ENCODE measurements around the gene WDR54. TPM values are rescaled to one million over a fixed set of nuclear protein-coding genes. Genes with fewer than 3 reads are reported as not detected.

The WDR54 gene
- polyA plus RNA-seq, 1 experiment, result 14.5 TPM

DNA sequence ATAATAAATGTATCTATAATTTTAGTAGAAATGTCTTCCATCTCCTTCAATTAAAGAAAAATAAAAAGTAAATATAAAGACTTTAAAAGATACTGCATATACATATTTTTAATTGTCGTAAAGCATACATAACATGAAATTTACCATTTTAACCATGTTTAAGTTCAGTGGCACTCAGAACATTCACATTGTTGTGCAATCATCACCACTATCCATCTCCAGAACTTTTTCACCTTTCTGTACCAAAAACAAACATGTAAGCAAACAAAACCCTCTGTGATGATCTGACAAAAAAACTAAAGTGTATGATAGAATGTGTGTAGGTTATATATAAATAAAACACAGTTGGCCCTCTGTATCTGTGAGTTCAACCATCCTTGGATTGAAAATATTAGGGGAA is 28.0 kb upstream of the WDR54 start:
- H3K4me3 ChIP-seq (ENCODE audit: low read depth, low read length), result no peak overlapping the region
- no peaks in the 10 kb centered on the region for H3K9me3 ChIP-seq (ENCODE audit: control insufficient read depth, insufficient read depth, low read length)
- no peaks in the 10 kb centered on the region for H3K27me3 ChIP-seq (ENCODE audit: control insufficient read depth, insufficient read depth, low read length)
- TF ChIP-seq, protein P1, sequence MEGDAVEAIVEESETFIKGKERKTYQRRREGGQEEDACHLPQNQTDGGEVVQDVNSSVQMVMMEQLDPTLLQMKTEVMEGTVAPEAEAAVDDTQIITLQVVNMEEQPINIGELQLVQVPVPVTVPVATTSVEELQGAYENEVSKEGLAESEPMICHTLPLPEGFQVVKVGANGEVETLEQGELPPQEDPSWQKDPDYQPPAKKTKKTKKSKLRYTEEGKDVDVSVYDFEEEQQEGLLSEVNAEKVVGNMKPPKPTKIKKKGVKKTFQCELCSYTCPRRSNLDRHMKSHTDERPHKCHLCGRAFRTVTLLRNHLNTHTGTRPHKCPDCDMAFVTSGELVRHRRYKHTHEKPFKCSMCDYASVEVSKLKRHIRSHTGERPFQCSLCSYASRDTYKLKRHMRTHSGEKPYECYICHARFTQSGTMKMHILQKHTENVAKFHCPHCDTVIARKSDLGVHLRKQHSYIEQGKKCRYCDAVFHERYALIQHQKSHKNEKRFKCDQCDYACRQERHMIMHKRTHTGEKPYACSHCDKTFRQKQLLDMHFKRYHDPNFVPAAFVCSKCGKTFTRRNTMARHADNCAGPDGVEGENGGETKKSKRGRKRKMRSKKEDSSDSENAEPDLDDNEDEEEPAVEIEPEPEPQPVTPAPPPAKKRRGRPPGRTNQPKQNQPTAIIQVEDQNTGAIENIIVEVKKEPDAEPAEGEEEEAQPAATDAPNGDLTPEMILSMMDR (IDR thresholded peaks at IDR 0.05; ENCODE audit: low read depth, low read length), result no peak
- ChIA-PET CTCF (interaction anchor here (1.0 kb wide), 1 partner anchor 59 kb away, joined by 5 read pairs; no protein-coding TSS in a partner anchor), POLR2A (no interaction called here)
- H3K27ac ChIP-seq (ENCODE audit: low read depth, low read length), result no peak overlapping the region
- DNase-seq (ENCODE audit: low read depth, low spot score), result no peak

DNA sequence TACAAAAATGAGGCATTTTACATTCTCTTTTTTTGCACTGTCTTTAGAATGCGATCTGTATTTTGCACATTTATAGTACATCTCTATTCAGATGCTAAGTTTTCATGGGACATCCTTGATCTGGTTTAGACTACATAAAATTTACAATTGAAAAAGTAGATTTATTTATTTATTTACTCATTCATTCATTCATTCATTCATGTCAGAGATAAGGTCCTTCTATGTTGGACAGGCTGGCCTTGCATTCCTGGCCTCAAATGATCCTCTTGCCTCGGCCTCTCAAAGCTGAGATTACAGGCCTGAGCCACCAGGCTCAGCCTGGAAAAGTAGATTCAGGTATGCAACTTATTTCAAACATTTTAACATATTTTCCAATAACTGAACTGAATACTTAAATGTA is 25.4 kb upstream of the WDR54 start:
- Histone ChIP-seq H3K27ac (ENCODE audit: low read depth, low read length) (no peak overlapping the region), H3K27me3 (ENCODE audit: control insufficient read depth, insufficient read depth, low read length) (no peaks in the 10 kb centered on the region), H3K9me3 (ENCODE audit: control insufficient read depth, insufficient read depth, low read length) (no peaks in the 10 kb centered on the region), H3K4me3 (ENCODE audit: low read depth, low read length) (no peak overlapping the region)
- TF ChIP-seq, protein P1 (IDR thresholded peaks at IDR 0.05; ENCODE audit: low read depth, low read length), result no peak
- ChIA-PET CTCF (no interaction called here), POLR2A (no interaction called here)
- DNase-seq (ENCODE audit: low read depth, low spot score), result no peak

DNA sequence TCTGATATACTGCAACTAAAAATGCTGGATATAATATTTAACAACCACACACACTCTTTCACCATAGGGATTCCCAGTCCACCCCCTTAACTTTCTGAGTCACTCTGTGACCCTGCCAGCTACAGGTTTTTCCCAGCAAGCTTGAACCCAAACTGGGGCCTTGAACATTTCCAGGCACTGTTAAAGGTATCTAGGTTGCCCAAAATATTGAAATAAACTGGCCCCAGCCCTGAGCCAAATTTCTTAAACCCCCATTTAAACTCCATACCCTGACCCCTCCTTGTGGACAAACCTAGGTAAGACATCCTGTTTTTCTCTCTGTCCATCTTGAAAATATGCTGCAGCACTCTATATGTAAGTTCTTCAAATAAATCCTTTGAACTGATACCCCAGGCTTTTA is 21.7 kb upstream of the WDR54 start:
- ChIA-PET CTCF (interaction anchor here (0.7 to 3.4 kb wide), 5 partner anchors 8 to 13 kb away, joined by 3 to 28 read pairs (median 4); no protein-coding TSS in a partner anchor), POLR2A (no interaction called here)
- Histone ChIP-seq H3K27me3 (ENCODE audit: control insufficient read depth, insufficient read depth, low read length) (peaks cover 4% of the 10 kb centered on the region), H3K9me3 (ENCODE audit: control insufficient read depth, insufficient read depth, low read length) (no peaks in the 10 kb centered on the region), H3K27ac (ENCODE audit: low read depth, low read length) (no peak overlapping the region), H3K4me3 (ENCODE audit: low read depth, low read length) (no peak overlapping the region)
- DNase-seq (ENCODE audit: low read depth, low spot score), result no peak
- TF ChIP-seq, protein P1 (IDR thresholded peaks at IDR 0.05; ENCODE audit: low read depth, low read length), result peak; percentile 67

DNA sequence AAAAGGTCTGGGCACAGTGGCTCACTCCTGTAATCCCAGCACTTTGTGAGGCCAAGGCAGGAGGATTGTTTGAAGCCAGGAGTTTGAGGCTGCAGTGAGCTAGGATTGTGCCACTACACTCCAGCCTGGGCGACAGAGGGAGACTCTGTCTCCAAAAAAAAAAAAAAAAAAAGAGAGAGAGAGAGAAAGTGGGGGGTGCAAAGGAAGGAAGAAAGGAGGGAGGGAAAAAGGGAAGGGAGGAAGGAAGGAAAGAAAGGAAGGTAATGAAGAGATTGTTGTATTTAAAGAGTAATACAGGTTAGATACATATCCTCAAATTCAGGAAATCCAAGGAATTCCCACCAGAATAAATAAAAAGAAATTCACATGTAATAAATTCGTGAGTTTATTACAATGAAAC is 19.6 kb upstream of the WDR54 start:
- ChIA-PET POLR2A (no interaction called here), CTCF (interaction anchor here (0.9 to 3.4 kb wide), 3 partner anchors 10 to 152 kb away, joined by 3 to 28 read pairs (median 10); no protein-coding TSS in a partner anchor)
- DNase-seq (ENCODE audit: low read depth, low spot score), result no peak

DNA sequence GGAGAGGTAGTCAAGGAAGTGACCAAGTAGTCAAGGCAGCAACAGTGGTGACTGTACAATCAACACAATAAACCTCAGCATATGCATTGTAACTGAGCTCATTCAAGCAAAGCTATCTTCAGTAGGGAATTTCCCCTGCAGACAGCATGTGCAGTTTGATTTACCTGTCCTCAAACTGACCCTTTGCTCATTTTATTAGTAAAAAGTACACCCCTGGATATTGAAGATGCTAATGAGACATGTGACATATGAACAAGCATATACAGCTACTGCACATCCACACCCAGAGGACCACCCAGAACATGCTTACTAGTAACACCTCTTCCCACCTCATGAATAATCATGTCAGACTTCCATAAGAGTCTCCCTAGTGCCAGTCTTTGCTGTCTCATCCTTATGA is 15.5 kb upstream of the WDR54 start:
- H3K4me3 ChIP-seq (ENCODE audit: low read depth, low read length), result no peak overlapping the region
- no peak for DNase-seq (ENCODE audit: low read depth, low spot score)
- ChIA-PET POLR2A (no interaction called here), CTCF (no interaction called here)
- no peak overlapping the region for H3K27ac ChIP-seq (ENCODE audit: low read depth, low read length)
- H3K9me3 ChIP-seq (ENCODE audit: control insufficient read depth, insufficient read depth, low read length), result no peaks in the 10 kb centered on the region
- TF ChIP-seq, protein P1 (IDR thresholded peaks at IDR 0.05; ENCODE audit: low read depth, low read length), result no peak
- peaks cover 4% of the 10 kb centered on the region for H3K27me3 ChIP-seq (ENCODE audit: control insufficient read depth, insufficient read depth, low read length)

More for the DNA sequence above, 19.6 kb upstream of the WDR54 start:
- no peaks in the 10 kb centered on the region for H3K9me3 ChIP-seq (ENCODE audit: control insufficient read depth, insufficient read depth, low read length)
- TF ChIP-seq, protein P1 (IDR thresholded peaks at IDR 0.05; ENCODE audit: low read depth, low read length), result no peak
- H3K27ac ChIP-seq (ENCODE audit: low read depth, low read length), result no peak overlapping the region
- peaks cover 4% of the 10 kb centered on the region for H3K27me3 ChIP-seq (ENCODE audit: control insufficient read depth, insufficient read depth, low read length)
- H3K4me3 ChIP-seq (ENCODE audit: low read depth, low read length), result no peak overlapping the region

All from AG04450 (cell line).